Activated CD8-positive, alpha-beta memory T cell treated with anti-CD3 and anti-CD28 coated beads for 1 hour (primary cell): ENCODE data around the gene SLC7A11.
"Not testable (repeated sequence)": the region's sequence is repeated elsewhere in the genome, so short reads cannot be mapped to it uniquely, and the experiment has no call there.

Source experiments
- DNase-seq, 2 donors: peaks; one replicate each; pipeline ENCODE4 v3.0.0-alpha.2; 2020; ENCODE audit warnings: low read depth in 1 of 2; ENCODE audit errors: extremely low read depth in 1 of 2

SLC7A11 gene

DNA sequence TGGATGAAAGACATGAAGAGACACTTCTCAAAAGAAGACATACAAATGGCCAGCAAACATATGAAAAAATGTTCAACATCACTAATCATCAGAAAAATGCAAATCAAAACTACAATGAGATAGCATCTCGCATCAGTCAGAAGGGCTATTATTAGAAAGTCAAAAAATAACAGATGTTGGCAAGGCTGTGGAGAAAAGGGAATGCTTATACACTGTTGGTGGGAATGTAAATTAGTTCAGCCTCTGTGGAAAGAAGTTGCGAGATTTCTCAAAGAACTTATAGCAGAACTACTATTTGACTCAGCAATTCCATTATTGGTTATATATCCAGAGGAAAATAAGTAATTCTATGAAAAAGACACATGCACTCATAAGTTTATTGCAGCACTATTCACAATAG, 31.6 kb downstream of the SLC7A11 start:
- not testable (repeated sequence) for DNase-seq

DNA sequence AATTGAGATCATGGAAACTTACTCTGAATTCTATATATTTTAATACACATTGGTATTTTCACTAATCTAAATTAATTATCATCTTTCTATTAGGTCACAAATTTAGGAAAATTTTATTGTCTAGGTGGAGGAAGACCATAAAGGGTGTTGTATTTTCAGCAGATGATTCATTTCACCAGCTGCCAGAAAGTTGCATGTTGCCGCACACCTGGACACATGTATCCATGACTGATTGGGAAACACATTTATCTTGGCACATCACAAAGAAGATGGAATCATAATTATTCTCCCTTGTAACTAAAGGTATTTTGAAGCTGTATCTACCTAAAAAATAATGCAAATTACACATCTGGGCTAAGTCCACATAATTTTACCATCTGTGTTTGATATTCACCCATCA, 33.1 kb downstream of the SLC7A11 start:
- no peak for DNase-seq

GRCh38 chr4:138205531-138206233, 36.5 kb downstream of the SLC7A11 start:
- DNase-seq, result no peak

DNA sequence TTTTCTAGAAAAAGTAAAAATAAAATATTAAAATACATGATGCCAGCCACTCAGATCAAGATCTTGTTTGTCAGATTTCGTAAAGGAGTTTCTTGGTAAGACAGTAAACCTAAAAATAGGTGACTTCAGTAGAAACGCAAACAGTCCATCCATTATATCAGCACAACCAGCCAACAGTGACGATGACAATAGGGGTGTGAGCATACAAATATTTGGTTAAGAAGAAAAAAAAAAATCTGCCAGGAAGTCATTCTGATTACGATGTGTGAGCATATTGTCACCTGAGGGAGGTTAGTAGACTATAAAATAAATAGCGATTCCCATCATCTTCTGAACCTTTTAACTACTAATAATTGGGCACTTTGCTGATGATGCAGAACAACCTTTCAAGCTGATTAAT, 37.6 kb downstream of the SLC7A11 start:
- DNase-seq, result no peak

- no peak for DNase-seq
Observed at GRCh38 chr4:138202686-138203085, 39.5 kb downstream of the SLC7A11 start.

GRCh38 chr4:138200236-138200590, 41.9 kb downstream of the SLC7A11 start:
- DNase-seq, result no peak

DNA sequence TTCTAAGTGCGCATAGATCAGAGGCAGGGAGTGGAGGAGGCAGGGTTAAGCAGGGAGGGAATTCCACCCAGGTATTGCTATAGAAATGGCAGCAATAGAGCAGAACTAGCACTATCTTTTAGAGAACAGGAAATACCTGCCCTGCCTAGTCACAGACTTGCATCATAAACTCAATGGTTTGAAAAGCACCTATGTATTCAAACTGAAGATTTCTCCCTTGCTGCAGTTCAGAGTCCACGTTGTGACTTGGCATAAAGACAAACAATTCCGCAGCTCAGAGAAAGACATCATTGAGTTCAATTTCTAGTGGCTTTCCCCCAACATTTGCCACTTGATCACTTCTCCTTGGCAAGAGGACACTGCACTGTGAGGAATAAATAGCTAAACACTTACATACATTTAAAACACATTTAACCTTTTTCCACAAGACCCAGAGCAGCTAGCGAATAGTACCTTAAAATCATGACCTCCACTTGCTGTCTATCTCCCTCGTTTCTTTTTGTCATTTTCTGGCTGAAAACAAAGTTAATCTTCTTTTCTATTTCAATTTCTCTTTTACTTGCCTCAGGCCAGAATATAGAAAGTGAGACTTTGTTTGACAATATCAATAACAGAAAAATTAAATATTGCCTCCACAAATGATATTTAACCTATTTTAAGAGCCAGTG, 42.4 kb downstream of the SLC7A11 start:
- DNase-seq, result no peak

DNA sequence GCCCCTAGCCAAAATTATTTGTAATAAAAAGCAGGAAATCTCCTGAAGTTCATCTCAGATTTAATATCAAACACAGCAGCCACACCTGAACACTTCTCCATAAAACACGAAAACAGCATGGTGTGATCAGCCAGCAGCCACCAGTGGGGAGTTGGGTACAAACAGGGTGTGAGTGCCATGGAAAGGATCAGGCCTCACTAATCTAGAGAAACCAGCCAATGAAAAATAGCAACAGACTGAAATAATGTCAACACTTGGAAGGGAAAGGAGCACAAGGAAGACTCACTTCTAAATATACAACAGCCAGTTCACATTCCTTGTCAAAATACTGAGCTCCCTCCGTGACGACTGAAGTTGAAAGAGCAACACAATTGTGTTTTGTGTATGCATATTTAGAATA, 46.0 kb downstream of the SLC7A11 start:
- no peak for DNase-seq

- DNase-seq, result no peak
Observed at GRCh38 chr4:138193963-138194362, 48.2 kb downstream of the SLC7A11 start.

DNA sequence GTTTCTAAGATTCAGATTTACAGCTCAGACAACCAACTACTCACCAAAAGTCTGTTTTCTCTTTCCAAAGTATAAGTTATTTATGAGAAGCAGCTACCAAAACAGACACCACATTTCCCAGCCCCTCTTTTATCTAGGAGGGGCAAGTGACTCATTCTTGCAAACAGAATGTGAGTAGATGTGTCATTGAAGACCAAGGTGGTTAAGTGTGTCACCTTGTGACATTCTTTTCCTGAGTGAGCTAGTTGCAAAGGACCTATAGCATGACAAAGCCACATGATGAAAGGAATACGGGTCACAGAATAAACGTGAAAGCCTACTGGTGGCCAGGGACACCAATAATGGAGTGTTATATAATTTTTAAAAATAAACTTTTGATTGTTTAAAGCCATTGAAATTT, 50.0 kb downstream of the SLC7A11 start:
- DNase-seq, result no peak

GRCh38 chr4:138190452-138190858, 51.7 kb downstream of the SLC7A11 start:
- DNase-seq, result no peak

DNA sequence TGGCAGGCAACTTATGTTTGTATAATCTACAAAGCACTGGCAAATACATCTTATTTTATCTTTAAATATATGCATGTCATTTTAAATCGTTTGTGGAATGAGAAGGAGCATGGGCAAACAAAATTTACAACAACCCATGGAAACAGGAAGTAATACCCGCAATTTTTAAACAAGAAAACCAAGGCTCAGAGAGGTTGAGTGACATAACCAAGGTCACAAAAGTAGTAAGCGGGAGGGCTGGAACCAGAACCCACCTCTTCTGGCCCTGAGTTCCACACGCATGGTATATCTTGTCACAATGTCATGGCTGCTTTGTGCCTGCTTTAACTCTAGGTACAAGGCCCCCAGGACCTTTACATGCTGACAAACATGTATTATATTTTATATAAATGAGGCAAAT, 52.9 kb downstream of the SLC7A11 start:
- DNase-seq, result no peak

DNA sequence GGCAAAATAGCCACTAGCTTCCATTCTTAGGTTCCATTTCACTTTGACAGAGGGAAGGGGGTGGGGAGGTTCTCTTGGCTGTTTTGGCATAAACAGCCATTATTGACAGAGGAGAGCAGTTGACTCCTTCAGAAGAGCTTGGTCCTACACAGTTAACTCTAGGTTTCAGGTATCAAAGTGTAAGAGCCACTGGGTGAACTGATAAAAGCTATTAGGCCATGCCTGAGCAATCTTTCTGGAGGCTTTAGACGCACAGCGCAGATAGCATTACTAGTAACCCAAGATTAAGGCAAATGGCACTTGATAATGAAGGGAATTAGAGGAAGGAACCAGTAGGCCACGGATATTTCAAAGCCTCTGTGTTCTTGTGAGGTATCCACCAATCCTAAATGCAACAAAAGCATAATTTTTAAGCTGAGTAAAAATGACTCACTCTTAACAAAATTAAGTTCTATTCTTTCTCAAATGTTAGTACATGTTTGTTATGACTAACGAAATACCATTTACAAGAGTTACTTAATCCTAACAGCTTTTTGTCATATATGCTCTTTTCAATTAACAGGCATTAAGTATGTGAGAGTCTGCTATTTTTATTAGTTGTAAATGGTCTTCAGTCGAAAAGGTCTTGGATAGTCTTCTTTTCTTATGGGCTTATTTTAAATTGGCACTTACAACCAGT, 53.6 kb downstream of the SLC7A11 start:
- DNase-seq, result no peak

DNA sequence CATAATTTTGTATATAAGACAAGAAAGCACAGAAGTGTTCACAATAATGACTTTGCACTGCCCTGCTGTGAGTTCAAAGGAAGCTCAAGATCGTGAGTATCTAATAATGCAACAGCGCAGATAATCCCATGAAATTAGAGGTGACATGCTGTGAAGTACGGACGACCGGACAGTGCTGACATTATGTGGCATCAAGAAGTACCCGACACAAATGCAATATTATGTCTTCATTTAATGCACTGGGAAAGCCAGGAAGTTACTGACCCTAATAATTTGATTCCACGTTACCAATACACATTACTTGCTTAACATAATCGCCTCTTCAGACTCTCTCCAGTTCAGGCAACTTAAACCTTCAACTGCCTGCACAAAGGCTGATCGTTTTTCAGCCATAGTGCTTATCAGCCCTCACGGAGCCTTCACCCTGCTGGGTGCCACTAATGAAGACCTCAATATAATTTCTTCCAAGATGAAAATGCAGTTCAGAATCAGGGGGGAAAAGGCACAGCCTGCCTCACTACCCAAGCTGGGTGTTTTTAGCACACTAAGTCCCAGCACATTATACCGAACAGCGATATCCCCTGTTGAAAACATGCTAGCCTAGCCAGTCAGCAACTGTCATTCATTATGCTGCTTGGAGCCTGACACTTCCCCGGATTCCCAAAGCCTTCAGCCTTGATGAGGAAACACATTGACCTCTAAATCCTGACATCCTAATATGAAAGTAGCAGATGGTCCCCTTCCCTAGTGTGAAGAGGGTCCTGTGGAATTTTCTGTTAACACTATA, 56.1 kb downstream of the SLC7A11 start:
- no peak for DNase-seq

DNA sequence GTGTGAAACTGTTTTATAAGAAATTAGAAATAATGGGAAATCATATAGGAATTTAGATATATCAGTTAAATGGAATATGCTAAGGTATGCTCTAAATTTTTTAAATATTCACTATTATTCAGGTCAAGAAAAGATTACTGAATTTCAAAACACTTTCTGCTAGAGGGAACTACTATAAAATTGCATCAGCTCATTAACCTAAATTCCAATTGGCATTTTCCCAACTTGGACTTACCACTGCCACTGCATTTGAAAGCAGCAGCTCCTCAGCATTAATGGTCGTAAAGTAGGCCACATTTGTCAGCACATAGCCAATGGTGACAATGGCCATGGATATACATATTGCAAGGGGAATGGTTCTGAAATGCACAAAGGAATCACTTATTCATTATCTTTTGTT, 57.3 kb downstream of the SLC7A11 start:
- DNase-seq, result no peak

GRCh38 chr4:138182838-138183426, 59.2 kb downstream of the SLC7A11 start:
- no peak for DNase-seq

- DNase-seq, result no peak
Observed at GRCh38 chr4:138181287-138181686, 60.9 kb downstream of the SLC7A11 start.

- no peak for DNase-seq
Observed at GRCh38 chr4:138178566-138178965, 63.6 kb downstream of the SLC7A11 start.

DNA sequence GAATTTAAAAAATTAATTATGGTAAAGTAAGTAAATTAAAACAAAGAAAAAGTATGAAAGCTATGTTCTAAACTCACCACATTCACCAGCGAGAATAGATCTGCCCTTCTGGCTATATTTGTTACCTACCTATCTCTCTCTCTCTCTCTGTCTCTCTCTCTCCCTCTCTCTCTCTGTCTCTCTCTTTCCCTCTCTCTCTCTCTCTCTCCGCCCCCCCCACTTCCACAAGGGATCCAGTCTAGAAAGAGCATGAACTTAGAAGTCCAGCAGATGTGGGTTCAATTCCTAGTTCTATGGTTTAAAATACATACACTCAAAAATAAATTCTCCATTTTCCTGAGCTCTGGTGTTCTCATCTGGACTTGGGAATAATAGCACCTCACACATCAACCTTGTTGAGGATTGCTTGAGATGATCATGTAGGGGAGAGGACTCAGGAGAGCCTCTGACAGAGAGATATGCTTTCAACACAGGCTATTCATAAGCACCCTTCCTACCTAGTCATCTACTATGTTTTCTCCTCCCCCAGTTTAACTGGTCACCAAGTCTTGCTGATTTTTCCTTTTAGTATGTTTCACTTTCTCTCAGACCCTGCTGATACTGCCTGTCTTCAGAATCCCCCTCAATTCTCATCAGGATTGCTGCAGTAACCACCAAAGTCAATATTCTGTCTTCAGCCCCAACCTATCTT, 64.7 kb downstream of the SLC7A11 start:
- no peak for DNase-seq

DNA sequence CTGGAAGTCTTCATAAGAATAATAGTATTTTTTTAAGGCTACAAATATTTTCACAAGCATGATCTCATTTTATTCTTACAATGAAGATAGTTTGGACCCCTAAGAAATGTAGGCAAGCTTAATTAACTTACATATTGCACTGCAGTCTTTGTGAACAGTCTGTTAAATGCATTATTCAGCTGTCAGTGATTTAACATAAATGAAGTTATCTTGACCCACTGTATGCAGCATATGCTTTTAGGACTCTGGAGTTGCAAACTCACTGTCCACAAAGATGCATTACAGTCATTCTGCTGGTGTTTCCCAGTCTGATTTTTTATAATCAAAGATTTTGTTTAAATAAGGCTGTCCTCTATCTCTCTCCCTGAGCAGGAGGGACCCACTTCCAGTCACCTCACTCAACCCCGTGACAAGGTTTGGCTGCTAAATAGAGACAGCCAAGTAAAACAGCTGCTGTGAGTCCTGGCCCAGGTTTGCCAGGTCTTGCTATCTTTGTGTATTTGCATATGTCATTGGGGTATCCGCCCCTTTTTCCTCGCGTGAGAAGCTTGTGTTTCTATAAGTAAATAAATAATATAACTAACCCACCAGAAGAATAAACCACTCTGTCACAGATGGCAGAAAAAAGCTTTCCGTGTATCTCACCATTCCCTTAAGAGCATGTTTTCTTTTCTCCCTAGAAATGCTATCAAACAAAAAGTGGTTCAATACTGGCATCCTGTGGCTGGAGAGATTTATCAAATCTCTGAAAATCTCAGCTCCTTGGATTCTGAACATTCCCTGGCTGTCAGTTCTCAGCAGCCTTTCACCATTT, 67.0 kb downstream of the SLC7A11 start:
- no peak for DNase-seq
